HEK293 (cell line): ENCODE data around the gene UXS1.

Experiments used
- CTCF ChIP-seq: fragments of 450-650 bp; formaldehyde crosslinking; IDR thresholded peaks from 2 replicates; pipeline ENCODE4 v1.5.1; 2016; ENCODE audit warnings: missing biosample characterization, missing genetic modification characterization
- PBX3 ChIP-seq: sonication (generic); formaldehyde crosslinking; IDR thresholded peaks from 2 replicates; pipeline ENCODE4 v1.8.1; 2022; ENCODE audit warnings: mild to moderate bottlenecking, moderate library complexity, missing genetic modification reagents
- RBAK ChIP-seq: fragments of 450-650 bp; formaldehyde crosslinking; IDR thresholded peaks from 2 replicates; pipeline ENCODE4 v1.5.1; 2016; ENCODE audit warnings: missing biosample characterization, missing genetic modification characterization
- SP2 ChIP-seq: fragments of 450-650 bp; formaldehyde crosslinking; IDR thresholded peaks from 2 replicates; pipeline ENCODE4 v1.5.1; 2016; ENCODE audit warnings: missing biosample characterization, missing genetic modification characterization
- ZFP3 ChIP-seq: fragments of 450-650 bp; formaldehyde crosslinking; IDR thresholded peaks from 2 replicates; pipeline ENCODE4 v1.5.1; 2016; ENCODE audit warnings: low read depth, missing biosample characterization, missing genetic modification characterization
- ZNF148 ChIP-seq: fragments of 450-650 bp; formaldehyde crosslinking; IDR thresholded peaks from 2 replicates; pipeline ENCODE4 v1.5.0; 2017; ENCODE audit warnings: missing biosample characterization, missing genetic modification characterization, borderline replicate concordance
- ZNF174 ChIP-seq: fragments of 450-650 bp; formaldehyde crosslinking; IDR thresholded peaks from 2 replicates; pipeline ENCODE4 v1.5.0; 2017; ENCODE audit warnings: missing biosample characterization, mild to moderate bottlenecking, missing genetic modification characterization
- ZNF19 ChIP-seq: fragments of 450-650 bp; formaldehyde crosslinking; IDR thresholded peaks from 2 replicates; pipeline ENCODE4; 2016; ENCODE audit warnings: missing biosample characterization, missing genetic modification characterization, low read depth
- ZNF548 ChIP-seq: fragments of 450-650 bp; formaldehyde crosslinking; IDR thresholded peaks from 2 replicates; pipeline ENCODE4 v1.5.1; 2016; ENCODE audit warnings: missing biosample characterization, missing genetic modification characterization
- ZSCAN5A ChIP-seq: fragments of 450-650 bp; formaldehyde crosslinking; IDR thresholded peaks from 2 replicates; pipeline ENCODE4 v1.5.1; 2016; ENCODE audit warnings: missing biosample characterization, missing genetic modification characterization

- TF ChIP-seq ZFP3 (tag by site-specific recombination), result no peak
- no peak for TF ChIP-seq ZNF19 (tag by site-specific recombination)
- no peak for TF ChIP-seq ZNF174
- no peak for TF ChIP-seq SP2 (tag by site-specific recombination)
- no peak for TF ChIP-seq CTCF (tag by site-specific recombination)
- no peak for TF ChIP-seq RBAK (tag by site-specific recombination)
- no peak for TF ChIP-seq ZNF548 (tag by site-specific recombination)
- no peak for TF ChIP-seq ZSCAN5A (tag by site-specific recombination)
- TF ChIP-seq PBX3, result no peak
- TF ChIP-seq ZNF148 (tag by site-specific recombination), result no peak
Observed at GRCh38 chr2:106127282-106127771, 66.8 kb downstream of the UXS1 start.
